ENCODE data around the gene TRAPPC2L.
"Not testable (repeated sequence)": the region's sequence is repeated elsewhere in the genome, so short reads cannot be mapped to it uniquely, and the experiment has no call there.

TRAPPC2L gene

DNA sequence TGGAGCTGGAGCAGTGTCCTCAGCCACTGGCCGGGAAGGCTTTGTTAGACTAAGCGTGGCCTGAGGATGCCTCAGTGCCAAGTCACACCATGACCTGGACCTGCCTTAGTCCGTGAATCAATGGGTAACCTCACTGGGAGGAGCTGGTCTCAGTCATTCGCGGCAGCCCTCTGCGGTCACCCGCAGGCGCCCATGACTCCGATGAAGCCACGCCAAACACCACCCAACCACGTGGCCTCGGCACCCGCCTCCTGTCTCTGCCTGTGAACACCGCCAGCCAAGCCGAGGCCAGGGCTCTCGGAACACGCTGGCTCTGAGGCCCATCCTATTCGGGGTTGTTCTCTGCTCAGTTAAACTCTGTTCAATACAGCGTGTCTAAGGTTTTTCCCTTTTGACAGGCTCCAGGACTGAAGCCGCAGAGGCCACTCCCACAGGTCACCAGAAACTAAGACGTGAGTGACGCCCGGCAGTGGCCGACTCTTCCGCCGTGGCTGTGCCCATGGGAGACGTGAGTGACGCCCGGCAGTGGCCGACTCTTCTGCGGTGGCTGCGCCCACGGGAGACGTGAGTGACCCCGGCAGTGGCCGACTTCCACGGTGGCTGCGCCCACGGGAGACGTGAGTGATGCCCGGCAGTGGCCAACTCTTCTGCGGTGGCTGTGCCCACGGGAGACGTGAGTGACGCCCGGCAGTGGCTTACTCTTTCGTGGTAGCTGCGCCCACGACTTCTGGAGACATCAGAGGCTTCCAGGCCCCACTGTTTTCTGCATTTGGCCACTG lies 26.4 kb downstream of the TRAPPC2L start:
- H3K4me1 ChIP-seq (ENCODE audit: control insufficient read depth, insufficient read depth, low read length, poor library complexity, severe bottlenecking) = no peaks in the 10 kb centered on the region
- no peak overlapping the region for H3K27ac ChIP-seq (ENCODE audit: insufficient read depth, low read length, poor library complexity, severe bottlenecking)
- no peaks in the 10 kb centered on the region for H3K9me3 ChIP-seq (ENCODE audit: control insufficient read depth, low read length)
- no peak overlapping the region for H3K4me3 ChIP-seq (ENCODE audit: insufficient read depth, low read depth, low read length, poor library complexity, severe bottlenecking)
- no peaks in the 10 kb centered on the region for H3K36me3 ChIP-seq (ENCODE audit: control insufficient read depth, insufficient read depth, low read length)
- no peak for DNase-seq
- no peaks in the 10 kb centered on the region for H3K27me3 ChIP-seq (replicated peaks; ENCODE audit: control insufficient read depth, insufficient read depth, low read length, poor library complexity, severe bottlenecking)

- Histone ChIP-seq H3K36me3 (ENCODE audit: control insufficient read depth, insufficient read depth, low read length) (no peaks in the 10 kb centered on the region), H3K4me1 (ENCODE audit: control insufficient read depth, insufficient read depth, low read length, poor library complexity, severe bottlenecking) (no peaks in the 10 kb centered on the region), H3K27me3 (replicated peaks; ENCODE audit: control insufficient read depth, insufficient read depth, low read length, poor library complexity, severe bottlenecking) (no peaks in the 10 kb centered on the region), H3K27ac (ENCODE audit: insufficient read depth, low read length, poor library complexity, severe bottlenecking) (no peak overlapping the region), H3K4me3 (ENCODE audit: insufficient read depth, low read depth, low read length, poor library complexity, severe bottlenecking) (no peak overlapping the region), H3K9me3 (ENCODE audit: control insufficient read depth, low read length) (no peaks in the 10 kb centered on the region)
- DNase-seq = no peak
Observed at GRCh38 chr16:88883946-88884345, 27.0 kb downstream of the TRAPPC2L start.

GRCh38 chr16:88884569-88885271 lies 27.8 kb downstream of the TRAPPC2L start:
- Histone ChIP-seq H3K36me3 (ENCODE audit: control insufficient read depth, insufficient read depth, low read length) (no peaks in the 10 kb centered on the region), H3K9me3 (ENCODE audit: control insufficient read depth, low read length) (no peaks in the 10 kb centered on the region), H3K4me3 (ENCODE audit: insufficient read depth, low read depth, low read length, poor library complexity, severe bottlenecking) (no peak overlapping the region), H3K4me1 (ENCODE audit: control insufficient read depth, insufficient read depth, low read length, poor library complexity, severe bottlenecking) (no peaks in the 10 kb centered on the region), H3K27me3 (replicated peaks; ENCODE audit: control insufficient read depth, insufficient read depth, low read length, poor library complexity, severe bottlenecking) (no peaks in the 10 kb centered on the region), H3K27ac (ENCODE audit: insufficient read depth, low read length, poor library complexity, severe bottlenecking) (no peak overlapping the region)
- DNase-seq = no peak

DNA sequence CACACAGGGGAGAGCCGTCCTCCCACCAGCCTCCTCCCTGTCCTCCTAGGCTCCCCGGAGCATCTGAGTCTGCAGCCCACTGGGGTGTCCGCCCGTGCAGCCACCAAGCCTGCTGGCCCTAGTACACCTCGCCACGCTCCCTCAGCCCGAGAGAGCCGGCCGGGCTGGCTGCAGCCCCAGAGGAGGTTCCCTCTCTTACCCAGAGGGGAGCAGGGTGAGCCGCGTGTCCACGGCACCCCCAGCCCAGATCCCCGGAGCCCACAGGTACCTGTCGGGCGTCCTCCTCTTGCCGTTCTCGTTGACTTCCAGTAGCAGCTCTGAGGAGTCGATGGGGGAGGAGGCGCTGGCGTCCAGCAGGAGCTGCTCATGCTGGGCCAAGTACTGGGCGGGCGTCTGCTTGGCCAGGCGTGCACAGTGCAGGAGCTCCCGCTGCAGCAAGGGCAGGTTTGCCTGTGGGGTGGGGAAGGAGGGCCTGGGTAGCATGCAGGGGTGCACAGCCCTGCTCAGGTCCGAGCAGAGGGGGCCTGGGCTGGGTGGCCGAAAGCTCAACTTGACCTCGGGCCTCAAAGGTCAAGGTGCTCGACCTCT lies 28.9 kb downstream of the TRAPPC2L start:
- no peak for DNase-seq
- H3K4me3 ChIP-seq (ENCODE audit: insufficient read depth, low read depth, low read length, poor library complexity, severe bottlenecking) = no peak overlapping the region

DNA sequence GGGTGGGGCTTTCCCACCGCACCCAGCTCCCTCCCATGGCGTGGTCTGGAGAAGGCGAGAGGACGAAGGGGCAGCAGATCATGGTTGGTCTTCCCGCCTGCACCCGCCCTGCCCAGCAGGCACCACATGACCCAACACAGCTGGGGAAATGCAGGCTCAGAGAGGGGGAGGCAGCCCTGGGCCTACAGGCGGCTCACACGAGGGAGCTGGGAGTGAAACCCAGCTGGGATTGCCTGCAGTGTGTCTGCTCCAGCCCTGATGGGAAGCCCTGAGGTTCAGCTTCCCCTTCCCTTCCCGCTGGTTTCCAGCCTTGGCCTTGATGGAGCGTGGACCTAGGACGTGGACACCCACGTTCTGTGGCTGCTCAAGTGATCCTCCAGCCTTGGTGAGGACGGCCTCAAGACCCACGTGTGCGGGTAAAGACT lies 29.5 kb downstream of the TRAPPC2L start:
- no peaks in the 10 kb centered on the region for H3K9me3 ChIP-seq (ENCODE audit: control insufficient read depth, low read length)
- no peaks in the 10 kb centered on the region for H3K27me3 ChIP-seq (replicated peaks; ENCODE audit: control insufficient read depth, insufficient read depth, low read length, poor library complexity, severe bottlenecking)
- H3K4me1 ChIP-seq (ENCODE audit: control insufficient read depth, insufficient read depth, low read length, poor library complexity, severe bottlenecking) = no peaks in the 10 kb centered on the region
- no peak overlapping the region for H3K27ac ChIP-seq (ENCODE audit: insufficient read depth, low read length, poor library complexity, severe bottlenecking)
- H3K36me3 ChIP-seq (ENCODE audit: control insufficient read depth, insufficient read depth, low read length) = no peaks in the 10 kb centered on the region
- DNase-seq = no peak
- no peak overlapping the region for H3K4me3 ChIP-seq (ENCODE audit: insufficient read depth, low read depth, low read length, poor library complexity, severe bottlenecking)

More for the DNA sequence above, 28.9 kb downstream of the TRAPPC2L start:
- no peaks in the 10 kb centered on the region for H3K4me1 ChIP-seq (ENCODE audit: control insufficient read depth, insufficient read depth, low read length, poor library complexity, severe bottlenecking)
- H3K9me3 ChIP-seq (ENCODE audit: control insufficient read depth, low read length) = no peaks in the 10 kb centered on the region
- H3K27me3 ChIP-seq (replicated peaks; ENCODE audit: control insufficient read depth, insufficient read depth, low read length, poor library complexity, severe bottlenecking) = no peaks in the 10 kb centered on the region
- no peaks in the 10 kb centered on the region for H3K36me3 ChIP-seq (ENCODE audit: control insufficient read depth, insufficient read depth, low read length)
- no peak overlapping the region for H3K27ac ChIP-seq (ENCODE audit: insufficient read depth, low read length, poor library complexity, severe bottlenecking)

DNA sequence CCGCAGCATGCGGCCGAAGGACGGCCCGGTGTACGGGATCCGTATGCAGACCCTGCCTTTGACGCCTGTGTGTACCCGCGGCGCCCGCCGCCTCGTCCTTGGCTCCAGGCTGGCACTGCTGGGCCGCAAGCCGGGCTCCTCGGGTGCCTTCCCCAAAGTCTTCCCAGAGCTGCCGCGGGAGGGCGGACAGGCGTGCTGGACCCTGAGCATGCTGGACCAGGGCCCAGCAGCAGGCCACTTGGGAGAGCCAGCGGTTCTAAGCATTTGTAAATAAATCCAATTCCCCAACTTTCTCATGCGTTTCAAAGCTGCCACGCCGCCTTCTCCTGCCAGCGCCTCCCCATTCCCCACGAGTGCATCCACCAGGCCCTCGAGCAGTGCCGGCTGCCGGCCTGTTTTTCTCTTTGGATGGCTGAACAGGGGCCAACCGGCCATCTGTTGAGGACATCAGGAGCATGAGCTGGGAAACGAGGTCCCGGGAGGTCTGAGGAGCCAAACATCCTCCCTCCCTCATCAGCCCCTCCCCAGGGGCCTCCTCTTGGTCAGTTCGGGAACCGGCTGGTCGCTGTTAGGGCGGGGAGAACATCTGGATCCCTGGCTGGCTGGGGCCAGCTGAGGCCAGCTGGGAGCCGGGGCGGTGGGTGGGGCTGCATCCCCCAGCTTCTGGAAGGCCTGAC lies 30.1 kb downstream of the TRAPPC2L start:
- Histone ChIP-seq H3K27ac (ENCODE audit: insufficient read depth, low read length, poor library complexity, severe bottlenecking) (no peak overlapping the region), H3K9me3 (ENCODE audit: control insufficient read depth, low read length) (no peaks in the 10 kb centered on the region), H3K4me1 (ENCODE audit: control insufficient read depth, insufficient read depth, low read length, poor library complexity, severe bottlenecking) (no peaks in the 10 kb centered on the region), H3K27me3 (replicated peaks; ENCODE audit: control insufficient read depth, insufficient read depth, low read length, poor library complexity, severe bottlenecking) (no peaks in the 10 kb centered on the region), H3K36me3 (ENCODE audit: control insufficient read depth, insufficient read depth, low read length) (no peaks in the 10 kb centered on the region), H3K4me3 (ENCODE audit: insufficient read depth, low read depth, low read length, poor library complexity, severe bottlenecking) (no peak overlapping the region)
- DNase-seq = no peak

GRCh38 chr16:88888057-88888456 lies 31.1 kb downstream of the TRAPPC2L start:
- no peak overlapping the region for H3K4me3 ChIP-seq (ENCODE audit: insufficient read depth, low read depth, low read length, poor library complexity, severe bottlenecking)
- H3K36me3 ChIP-seq (ENCODE audit: control insufficient read depth, insufficient read depth, low read length) = no peaks in the 10 kb centered on the region
- DNase-seq = no peak
- no peaks in the 10 kb centered on the region for H3K27me3 ChIP-seq (replicated peaks; ENCODE audit: control insufficient read depth, insufficient read depth, low read length, poor library complexity, severe bottlenecking)
- no peaks in the 10 kb centered on the region for H3K4me1 ChIP-seq (ENCODE audit: control insufficient read depth, insufficient read depth, low read length, poor library complexity, severe bottlenecking)
- no peaks in the 10 kb centered on the region for H3K9me3 ChIP-seq (ENCODE audit: control insufficient read depth, low read length)
- H3K27ac ChIP-seq (ENCODE audit: insufficient read depth, low read length, poor library complexity, severe bottlenecking) = no peak overlapping the region

- Histone ChIP-seq H3K9me3 (ENCODE audit: control insufficient read depth, low read length) (no peaks in the 10 kb centered on the region), H3K4me1 (ENCODE audit: control insufficient read depth, insufficient read depth, low read length, poor library complexity, severe bottlenecking) (no peaks in the 10 kb centered on the region), H3K27me3 (replicated peaks; ENCODE audit: control insufficient read depth, insufficient read depth, low read length, poor library complexity, severe bottlenecking) (no peaks in the 10 kb centered on the region), H3K4me3 (ENCODE audit: insufficient read depth, low read depth, low read length, poor library complexity, severe bottlenecking) (no peak overlapping the region), H3K36me3 (ENCODE audit: control insufficient read depth, insufficient read depth, low read length) (no peaks in the 10 kb centered on the region), H3K27ac (ENCODE audit: insufficient read depth, low read length, poor library complexity, severe bottlenecking) (no peak overlapping the region)
- DNase-seq = no peak
Observed at GRCh38 chr16:88888461-88889387, 31.8 kb downstream of the TRAPPC2L start.

DNA sequence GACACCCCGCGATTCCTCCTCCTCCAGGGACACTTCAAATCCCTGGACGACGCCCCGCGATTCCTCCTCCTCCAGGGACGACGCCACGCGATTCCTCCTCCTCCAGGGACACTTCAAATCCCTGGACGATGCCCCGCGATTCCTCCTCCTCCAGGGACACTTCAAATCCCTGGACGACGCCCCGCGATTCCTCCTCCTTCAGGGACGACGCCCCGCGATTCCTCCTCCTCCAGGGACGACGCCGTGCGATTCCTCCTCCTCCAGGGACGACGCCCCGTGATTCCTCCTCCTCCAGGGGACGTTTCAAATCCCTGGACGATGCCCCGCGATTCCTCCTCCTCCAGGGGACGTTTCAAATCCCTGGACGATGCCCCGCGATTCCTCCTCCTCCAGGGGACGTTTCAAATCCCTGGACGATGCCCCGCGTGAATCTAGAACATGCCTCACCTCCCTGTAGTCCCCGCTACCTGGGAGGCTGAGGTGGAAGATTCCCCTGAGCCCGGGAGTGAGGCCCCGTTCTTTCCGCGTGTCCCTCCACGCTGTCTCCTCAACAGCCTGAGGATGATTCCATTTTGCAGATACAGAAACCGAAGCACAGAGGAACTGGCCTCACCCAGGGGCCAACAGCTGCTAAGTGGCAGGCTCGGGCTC lies 32.9 kb downstream of the TRAPPC2L start:
- H3K27ac ChIP-seq (ENCODE audit: insufficient read depth, low read length, poor library complexity, severe bottlenecking); H3K36me3 ChIP-seq (ENCODE audit: control insufficient read depth, insufficient read depth, low read length); H3K4me1 ChIP-seq (ENCODE audit: control insufficient read depth, insufficient read depth, low read length, poor library complexity, severe bottlenecking); DNase-seq; H3K9me3 ChIP-seq (ENCODE audit: control insufficient read depth, low read length); H3K27me3 ChIP-seq (replicated peaks; ENCODE audit: control insufficient read depth, insufficient read depth, low read length, poor library complexity, severe bottlenecking); H3K4me3 ChIP-seq (ENCODE audit: insufficient read depth, low read depth, low read length, poor library complexity, severe bottlenecking): not testable (repeated sequence)
